Lower lobe of right lung (tissue), 2 donors: ENCODE data around the gene MACROH2A2. TPM values are rescaled to one million over a fixed set of nuclear protein-coding genes. Genes with fewer than 3 reads are reported as not detected.
"Not testable (repeated sequence)": the region's sequence is repeated elsewhere in the genome, so short reads cannot be mapped to it uniquely, and the experiment has no call there.

Experiments
- ATAC-seq, 2 donors: fragments of 200-7000 bp; cut with Tn5 transposase; one replicate each; pipeline ENCODE4 v1.9.1; 2020 to 2022; ENCODE audit warnings: mild to moderate bottlenecking in 2 of 2, moderate library complexity in 2 of 2
- DNase-seq: peaks from one replicate; pipeline ENCODE4 v3.0.0-alpha.2; 2020
- H3K27ac ChIP-seq: fragments of 200-600 bp; one replicate; pipeline ENCODE4 v1.8.0; 2022
- H3K27me3 ChIP-seq: fragments of 200-600 bp; one replicate; pipeline ENCODE4 v1.8.0; 2022; ENCODE audit warnings: low read depth
- H3K36me3 ChIP-seq: fragments of 200-600 bp; one replicate; pipeline ENCODE4 v1.8.0; 2022; ENCODE audit warnings: mild to moderate bottlenecking
- H3K4me1 ChIP-seq: fragments of 200-600 bp; one replicate; pipeline ENCODE4 v1.8.0; 2022
- H3K4me3 ChIP-seq: fragments of 200-600 bp; one replicate; pipeline ENCODE4 v1.8.0; 2022; ENCODE audit warnings: mild to moderate bottlenecking
- H3K9me3 ChIP-seq: fragments of 200-600 bp; one replicate; pipeline ENCODE4 v1.8.0; 2022
- intact Hi-C: fragments of 100-400 bp; cut with DNase I; formaldehyde crosslinking; loops from one replicate; pipeline ENCODE4 v1.11.0; 2022
- total RNA-seq: library from RNA; stranded (reverse); fragmentation: NEBNext Ultra II Directional; extraction: Animal tissue kit (Norgen Biotek cat#: 25700); gene quantifications from one replicate; pipeline ENCODE4 v1.2.1, GENCODE V29; 2021
- TF ChIP-seq, protein P1 (sequence below): fragments of 200-600 bp; IDR thresholded peaks from one replicate; pipeline ENCODE4 v1.8.0; 2022; ENCODE audit warnings: antibody characterized with exemption, mild to moderate bottlenecking
- donor health status: DM: no; HTN: yes; CAD: no; lungs with severe emphysema.

Gene MACROH2A2
- total RNA-seq, 1 donor from 2014 or later = 6.6 TPM

DNA sequence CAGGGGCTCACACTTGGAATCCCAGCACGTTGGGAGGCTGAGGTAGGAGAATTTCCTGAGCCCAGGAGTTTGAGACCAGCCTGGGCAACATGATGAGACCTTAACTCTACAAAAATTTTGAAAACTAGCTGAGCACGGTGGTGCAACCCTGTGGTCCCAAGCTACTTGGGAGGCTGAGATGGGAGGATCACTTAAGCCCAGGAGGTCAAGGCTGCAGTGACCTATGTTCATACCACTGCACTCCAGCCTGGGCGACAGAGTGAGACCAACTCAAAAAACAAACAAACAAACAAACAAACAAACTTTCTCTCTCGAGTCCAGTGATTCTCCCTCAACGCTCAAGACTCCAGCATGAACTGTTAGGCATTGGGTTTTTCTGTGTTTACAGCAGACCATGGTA is 95.9 kb downstream of the MACROH2A2 start:
- Histone ChIP-seq H3K36me3 (peaks cover 53% of the 10 kb centered on the region), H3K9me3 (no peaks in the 10 kb centered on the region), H3K4me1 (peaks cover 24% of the 10 kb centered on the region), H3K27ac (no peak overlapping the region), H3K4me3 (no peak overlapping the region), H3K27me3 (no peaks in the 10 kb centered on the region)
- ATAC-seq (no peak), DNase-seq (no peak)
- intact Hi-C loops = no loop called here
- TF ChIP-seq, protein P1, sequence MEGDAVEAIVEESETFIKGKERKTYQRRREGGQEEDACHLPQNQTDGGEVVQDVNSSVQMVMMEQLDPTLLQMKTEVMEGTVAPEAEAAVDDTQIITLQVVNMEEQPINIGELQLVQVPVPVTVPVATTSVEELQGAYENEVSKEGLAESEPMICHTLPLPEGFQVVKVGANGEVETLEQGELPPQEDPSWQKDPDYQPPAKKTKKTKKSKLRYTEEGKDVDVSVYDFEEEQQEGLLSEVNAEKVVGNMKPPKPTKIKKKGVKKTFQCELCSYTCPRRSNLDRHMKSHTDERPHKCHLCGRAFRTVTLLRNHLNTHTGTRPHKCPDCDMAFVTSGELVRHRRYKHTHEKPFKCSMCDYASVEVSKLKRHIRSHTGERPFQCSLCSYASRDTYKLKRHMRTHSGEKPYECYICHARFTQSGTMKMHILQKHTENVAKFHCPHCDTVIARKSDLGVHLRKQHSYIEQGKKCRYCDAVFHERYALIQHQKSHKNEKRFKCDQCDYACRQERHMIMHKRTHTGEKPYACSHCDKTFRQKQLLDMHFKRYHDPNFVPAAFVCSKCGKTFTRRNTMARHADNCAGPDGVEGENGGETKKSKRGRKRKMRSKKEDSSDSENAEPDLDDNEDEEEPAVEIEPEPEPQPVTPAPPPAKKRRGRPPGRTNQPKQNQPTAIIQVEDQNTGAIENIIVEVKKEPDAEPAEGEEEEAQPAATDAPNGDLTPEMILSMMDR = no peak

DNA sequence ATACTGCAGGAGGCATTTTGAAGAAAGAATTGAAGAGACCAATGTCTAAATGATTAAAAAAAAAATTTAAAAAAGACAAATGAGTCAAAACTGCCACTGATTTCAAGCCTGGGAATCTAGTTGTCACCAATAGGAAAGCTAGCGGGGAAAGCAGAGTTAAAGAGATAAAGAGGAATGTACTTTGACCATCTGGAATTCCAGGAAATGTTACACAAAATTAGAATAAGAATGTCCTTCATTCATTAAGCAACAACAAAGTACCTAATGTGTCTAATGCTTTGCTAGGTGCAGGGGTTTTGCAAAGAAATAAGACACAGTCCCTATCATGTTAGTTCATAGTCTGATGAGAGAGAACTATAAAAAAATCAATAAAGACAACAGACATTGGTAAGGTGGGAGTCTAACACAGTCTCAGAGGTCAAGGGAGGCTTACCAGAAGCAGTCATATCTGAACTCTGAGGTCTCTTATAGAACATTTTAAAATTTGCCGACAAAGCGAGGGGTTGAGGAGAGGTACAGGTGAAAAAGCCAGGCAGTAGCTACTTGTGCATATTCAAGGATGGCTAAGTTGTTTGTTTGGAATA is 102.7 kb downstream of the MACROH2A2 start:
- no peak overlapping the region for H3K27ac ChIP-seq
- no peaks in the 10 kb centered on the region for H3K4me1 ChIP-seq
- no peaks in the 10 kb centered on the region for H3K27me3 ChIP-seq
- intact Hi-C loops = no loop called here
- H3K4me3 ChIP-seq = no peak overlapping the region
- peaks cover 100% of the 10 kb centered on the region for H3K36me3 ChIP-seq
- ATAC-seq (no peak), DNase-seq (no peak)
- TF ChIP-seq, protein P1 = no peak
- no peaks in the 10 kb centered on the region for H3K9me3 ChIP-seq

DNA sequence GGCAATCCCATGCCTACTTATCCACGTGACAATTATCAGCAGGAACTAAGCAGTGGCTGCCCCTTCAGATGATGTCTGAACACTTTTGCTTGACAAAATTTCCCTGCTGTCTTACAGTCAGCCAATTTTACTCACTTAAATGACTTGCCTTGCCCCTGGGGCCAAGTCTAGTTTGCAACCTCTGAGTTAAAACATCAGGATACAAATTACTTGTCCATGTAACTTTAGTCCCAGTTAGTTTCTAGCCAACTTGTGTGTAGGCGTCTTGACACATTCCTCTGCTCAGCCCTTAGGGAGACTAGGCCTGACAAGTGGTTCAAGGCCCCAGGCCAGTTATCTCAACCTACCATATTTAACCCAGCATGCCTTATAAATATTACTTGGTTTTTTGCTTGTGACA is 105.5 kb downstream of the MACROH2A2 start:
- peaks cover 22% of the 10 kb centered on the region for H3K4me1 ChIP-seq
- DNase-seq (no peak), ATAC-seq (no peak)
- H3K27ac ChIP-seq = no peak overlapping the region
- H3K9me3 ChIP-seq = no peaks in the 10 kb centered on the region
- TF ChIP-seq, protein P1 = no peak
- H3K4me3 ChIP-seq = no peak overlapping the region
- peaks cover 88% of the 10 kb centered on the region for H3K36me3 ChIP-seq
- intact Hi-C loops = no loop called here
- no peaks in the 10 kb centered on the region for H3K27me3 ChIP-seq

DNA sequence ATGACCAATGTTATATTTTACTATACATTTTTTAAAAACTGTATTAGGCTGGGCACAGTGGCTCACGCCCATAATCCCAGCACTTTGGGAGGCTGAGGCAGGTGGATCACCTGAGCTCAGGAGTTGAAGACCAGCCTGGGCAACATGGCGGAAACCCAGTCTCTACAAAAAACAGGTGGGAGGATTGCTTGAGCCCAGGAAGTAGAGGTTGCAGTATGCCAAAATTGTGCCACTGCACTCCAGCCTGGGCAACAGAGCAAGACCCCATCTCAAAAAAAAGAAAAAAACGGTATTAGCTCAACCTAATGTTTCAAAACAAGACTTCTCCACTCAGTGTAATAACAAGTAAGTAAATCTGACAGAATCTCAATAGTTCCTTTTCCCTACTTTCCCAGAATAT is 106.7 kb downstream of the MACROH2A2 start:
- intact Hi-C loops = not testable (repeated sequence)
- H3K36me3 ChIP-seq = peaks cover 75% of the 10 kb centered on the region

DNA sequence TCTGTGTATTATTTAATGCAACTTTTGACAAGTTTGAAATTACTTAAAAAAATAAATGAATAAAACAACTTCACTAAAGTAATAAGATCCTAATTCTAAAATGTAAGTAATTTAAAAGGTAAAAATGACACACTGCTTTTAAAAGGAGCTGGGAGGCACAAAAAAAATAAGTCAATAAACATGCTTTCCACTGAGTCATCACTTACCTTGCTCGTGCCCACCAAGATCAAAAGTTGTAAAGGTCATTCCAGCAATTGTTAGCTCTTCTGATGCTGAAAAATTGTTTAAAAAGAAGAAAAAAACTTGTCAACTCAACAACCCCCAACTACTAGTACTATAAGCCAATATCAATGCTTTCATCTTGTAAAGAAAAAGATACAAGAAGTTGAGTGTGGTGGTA is 108.2 kb downstream of the MACROH2A2 start:
- TF ChIP-seq, protein P1 = no peak
- DNase-seq (no peak), ATAC-seq (no peak)
- H3K27ac ChIP-seq = no peak overlapping the region
- no peak overlapping the region for H3K4me3 ChIP-seq
- peaks cover 43% of the 10 kb centered on the region for H3K4me1 ChIP-seq
- intact Hi-C loops = no loop called here
- peaks cover 68% of the 10 kb centered on the region for H3K36me3 ChIP-seq
- no peaks in the 10 kb centered on the region for H3K9me3 ChIP-seq
- H3K27me3 ChIP-seq = no peaks in the 10 kb centered on the region

More for the DNA sequence above, 106.7 kb downstream of the MACROH2A2 start:
- H3K4me1 ChIP-seq = peaks cover 34% of the 10 kb centered on the region
- H3K9me3 ChIP-seq, DNase-seq, ATAC-seq, H3K27ac ChIP-seq, H3K27me3 ChIP-seq, H3K4me3 ChIP-seq: not testable (repeated sequence)

Other genes starting within 250 kb of the MACROH2A2 start
- gene AIFM2, start 80.0 kb downstream of the MACROH2A2 start, total RNA-seq = 9.7 TPM
- 13.4 TPM for gene TYSND1, start 93.9 kb downstream of the MACROH2A2 start, total RNA-seq
- 114 TPM for gene SAR1A, start 117.7 kb downstream of the MACROH2A2 start, total RNA-seq
- 163 TPM for gene PPA1, start 180.6 kb downstream of the MACROH2A2 start, total RNA-seq
- 1.0 TPM for gene NPFFR1, start 231.2 kb downstream of the MACROH2A2 start, total RNA-seq